ENCODE data around the gene ANKRD22.

DNA sequence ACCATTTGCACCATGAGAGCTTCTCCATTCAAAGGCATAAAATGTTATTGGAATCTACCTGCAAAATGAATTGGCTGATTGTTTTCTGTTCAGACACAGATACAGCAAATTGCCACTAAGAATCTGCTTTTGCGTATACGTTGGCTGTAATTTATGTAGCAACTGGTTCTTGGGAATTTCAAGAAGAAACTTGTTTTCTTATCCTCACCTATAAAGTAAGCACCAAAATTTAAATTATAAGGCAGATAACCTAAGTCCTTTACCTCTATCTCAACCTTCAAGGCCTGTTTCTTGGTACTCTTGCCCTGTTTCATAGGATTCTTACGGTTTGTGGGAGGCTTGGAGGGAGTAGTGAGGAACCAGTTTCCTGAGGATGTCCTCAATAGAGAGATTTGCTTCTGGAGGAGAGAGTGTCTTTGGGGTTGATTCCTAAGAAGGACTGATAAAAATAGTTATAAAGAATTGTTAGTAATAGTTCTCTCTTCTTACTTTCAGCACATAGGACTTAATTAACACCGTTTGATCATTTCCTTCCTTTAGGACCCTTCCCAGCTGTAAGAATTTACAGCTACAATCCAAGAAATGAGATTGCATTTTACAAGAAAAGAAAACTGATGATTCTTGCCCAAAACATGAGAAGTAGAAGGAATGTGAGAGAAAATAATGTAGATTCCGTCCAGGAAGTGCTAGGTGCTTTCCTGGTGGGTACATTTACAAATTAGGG lies 30.4 kb upstream of the ANKRD22 start:
- TF ChIP-seq POLR2A (IDR thresholded peaks at IDR 0.05; ENCODE audit: low read depth, low read length), result no peak
- no peak for TF ChIP-seq TAF1 (IDR thresholded peaks at IDR 0.05; ENCODE audit: low read depth, low read length)
- TF ChIP-seq POLR2AphosphoS5 (IDR thresholded peaks at IDR 0.05; ENCODE audit: low read depth, low read length), result no peak
- TF ChIP-seq PAX5 (IDR thresholded peaks at IDR 0.05; ENCODE audit: insufficient read depth, low read length, severe bottlenecking), result no peak
- TF ChIP-seq SPI1 (IDR thresholded peaks at IDR 0.05; ENCODE audit: low read depth, low read length), result no peak
- TF ChIP-seq POU2F2 (IDR thresholded peaks at IDR 0.05; ENCODE audit: low read depth, low read length), result no peak
